ENCODE measurements around the gene ATPAF2. TPM values are rescaled to one million over a fixed set of nuclear protein-coding genes. Genes with fewer than 3 reads are reported as not detected.

ATPAF2 gene
- total and polyA plus RNA-seq, 2 experiments from 2014 or later, result 24.3 to 25.7 TPM

- TF ChIP-seq REST (IDR thresholded peaks at IDR 0.05; ENCODE audit: unreplicated experiment) (no peak), CREB1 (CRISPR knock-in tag; IDR thresholded peaks at IDR 0.05; ENCODE audit: low read depth) (no peak), ZNF114 (CRISPR knock-in tag; IDR thresholded peaks at IDR 0.05) (no peak), JUNB (IDR thresholded peaks at IDR 0.05; ENCODE audit: unreplicated experiment) (no peak), NANOG (IDR thresholded peaks at IDR 0.05; ENCODE audit: borderline replicate concordance) (no peak), ETS1 (IDR thresholded peaks at IDR 0.05) (no peak), EZH2phosphoT487 (IDR thresholded peaks at IDR 0.05; ENCODE audit: unreplicated experiment) (no peak), CTCF (conservative IDR thresholded peaks at IDR 0.05; ENCODE audit: low read depth in 2 of 2) (no peak)
Observed at GRCh38 chr17:17983776-17984175, 55.2 kb downstream of the ATPAF2 start (continued).

GRCh38 chr17:17983376-17983775, 55.6 kb downstream of the ATPAF2 start:
- H3K36me3 ChIP-seq (ENCODE audit: insufficient read depth), result no peaks in the 10 kb centered on the region
- H3K4me2 ChIP-seq, result no peak overlapping the region
- H3K27ac ChIP-seq (ENCODE audit: low read depth), result no peak overlapping the region
- no peak overlapping the region for H3K4me3 ChIP-seq
- H3K27me3 ChIP-seq (ENCODE audit: insufficient read depth), result no peaks in the 10 kb centered on the region
- H3K9me3 Mint-ChIP-seq, result no peaks in the 10 kb centered on the region
- no peak overlapping the region for H2AFZ ChIP-seq
- no peaks in the 10 kb centered on the region for H4K20me1 ChIP-seq (replicated peaks; ENCODE audit: insufficient read depth)
- no peaks in the 10 kb centered on the region for H3K4me1 ChIP-seq (ENCODE audit: insufficient read depth)
- H3K9me2 ChIP-seq (ENCODE audit: insufficient read depth), result no peaks in the 10 kb centered on the region
- DNase-seq (ENCODE audit: low spot score) (no peak), ATAC-seq (no peak)
- no peak overlapping the region for H3K4me3 Mint-ChIP-seq
- H3K36me3 Mint-ChIP-seq (ENCODE audit: low read depth), result no peaks in the 10 kb centered on the region
- H3K4me1 Mint-ChIP-seq, result no peaks in the 10 kb centered on the region
- no peaks in the 10 kb centered on the region for H3F3A ChIP-seq (replicated peaks; ENCODE audit: low read depth)
- H3K27me3 Mint-ChIP-seq (ENCODE audit: insufficient read depth, low read depth, poor library complexity), result peaks cover 4% of the 10 kb centered on the region
- no peaks in the 10 kb centered on the region for H3K79me2 ChIP-seq (replicated peaks; ENCODE audit: insufficient read depth)
- H3K27ac Mint-ChIP-seq, result no peak overlapping the region
- TF ChIP-seq POLR2AphosphoS5 (IDR thresholded peaks at IDR 0.05; ENCODE audit: low read depth) (no peak), STAT1 (IDR thresholded peaks at IDR 0.05; ENCODE audit: unreplicated experiment) (no peak), ZNF462 (CRISPR knock-in tag; IDR thresholded peaks at IDR 0.05) (no peak), CTCF (conservative IDR thresholded peaks at IDR 0.05; ENCODE audit: low read depth in 2 of 2) (no peak), EZH2phosphoT487 (IDR thresholded peaks at IDR 0.05; ENCODE audit: unreplicated experiment) (no peak)
